KMS-11 (cell line): ENCODE measurements around the gene MYO3B.

Experiments
- H2AFZ ChIP-seq: fragments of 200-600 bp; sonication (generic); 2 replicates; pipeline ENCODE4 v1.6.1; 2016; ENCODE audit warnings: antibody characterized with exemption, mixed run types, low read depth
- H3K27ac ChIP-seq: fragments of 200-600 bp; sonication (generic); 2 replicates; pipeline ENCODE4 v1.6.1; 2016; ENCODE audit warnings: mild to moderate bottlenecking, mixed run types
- H3K27me3 ChIP-seq: fragments of 200-600 bp; sonication (generic); 2 replicates; pipeline ENCODE4 v1.6.1; 2017; ENCODE audit warnings: mild to moderate bottlenecking, low read depth, mixed run types, moderate library complexity; ENCODE audit not compliant: insufficient read depth
- H3K36me3 ChIP-seq: fragments of 200-600 bp; sonication (generic); 2 replicates; pipeline ENCODE4 v1.6.1; 2017; ENCODE audit warnings: mild to moderate bottlenecking, mixed run types; ENCODE audit not compliant: insufficient read depth
- H3K4me1 ChIP-seq: fragments of 200-600 bp; sonication (generic); 2 replicates; pipeline ENCODE4 v1.6.1; 2016; ENCODE audit warnings: mild to moderate bottlenecking, low read depth, mixed run types; ENCODE audit not compliant: poor library complexity, severe bottlenecking
- H3K4me2 ChIP-seq: fragments of 200-600 bp; sonication (generic); 2 replicates; pipeline ENCODE4 v1.7.0; 2016; ENCODE audit warnings: mild to moderate bottlenecking, mixed run types
- H3K4me3 ChIP-seq: fragments of 200-600 bp; sonication (generic); IDR thresholded peaks from 2 replicates; pipeline ENCODE4 v1.6.1; 2017; ENCODE audit warnings: low read depth, low read length, mixed read lengths; ENCODE audit not compliant: insufficient read depth
- H3K79me2 ChIP-seq: fragments of 200-600 bp; sonication (generic); 2 replicates; pipeline ENCODE4 v1.6.1; 2016; ENCODE audit warnings: low read depth, mixed run types; ENCODE audit not compliant: insufficient read depth
- H3K9ac ChIP-seq: fragments of 200-600 bp; sonication (generic); 2 replicates; pipeline ENCODE4 v1.6.1; 2016; ENCODE audit warnings: mild to moderate bottlenecking, mixed run types
- H4K20me1 ChIP-seq: fragments of 200-600 bp; sonication (generic); 2 replicates; pipeline ENCODE4 v1.6.1; 2016; ENCODE audit warnings: mild to moderate bottlenecking, mixed run types; ENCODE audit not compliant: insufficient read depth
- CTCF ChIP-seq: fragments of 200-600 bp; sonication (generic); conservative IDR thresholded peaks from 2 replicates; pipeline ENCODE4 v1.6.1; 2017; ENCODE audit warnings: low read depth, mild to moderate bottlenecking, antibody characterized with exemption, low read length, moderate library complexity, mixed read lengths

The MYO3B gene

DNA sequence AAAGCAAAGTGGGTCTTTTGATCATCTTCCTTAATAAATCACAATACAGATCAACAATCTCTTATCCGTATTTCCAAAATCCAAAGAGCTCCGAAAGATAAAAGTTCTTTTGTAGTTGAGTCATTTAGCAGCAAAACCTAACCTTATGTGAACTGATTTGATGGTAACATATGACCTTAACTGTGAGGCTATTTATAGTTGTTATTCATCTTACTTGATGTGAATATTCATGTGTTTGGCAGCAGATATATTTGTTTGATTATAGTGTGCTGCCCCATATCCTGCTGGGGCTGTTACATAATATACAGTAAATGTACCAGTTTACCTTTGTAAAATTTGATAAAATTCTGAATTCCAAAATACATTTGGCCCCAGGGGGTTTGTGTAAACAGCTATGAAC, 158.5 kb downstream of the MYO3B start:
- peaks cover 7% of the 10 kb centered on the region for H3K4me1 ChIP-seq
- no peak overlapping the region for H3K27ac ChIP-seq
- no peak for TF ChIP-seq CTCF
- H4K20me1 ChIP-seq: no peaks in the 10 kb centered on the region
- H2AFZ ChIP-seq: no peak overlapping the region
- no peaks in the 10 kb centered on the region for H3K27me3 ChIP-seq
- no peaks in the 10 kb centered on the region for H3K36me3 ChIP-seq
- no peak overlapping the region for H3K4me3 ChIP-seq
- H3K4me2 ChIP-seq: 0 out of 2 replicates have a peak overlapping the region, but pooled peaks have one; percentile 4
- no peaks in the 10 kb centered on the region for H3K79me2 ChIP-seq
- H3K9ac ChIP-seq: no peak overlapping the region

GRCh38 chr2:170336916-170337315, 159.0 kb downstream of the MYO3B start:
- Histone ChIP-seq H2AFZ (no peak overlapping the region), H3K27ac (no peak overlapping the region), H4K20me1 (no peaks in the 10 kb centered on the region), H3K4me3 (no peak overlapping the region), H3K27me3 (no peaks in the 10 kb centered on the region), H3K9ac (no peak overlapping the region), H3K36me3 (no peaks in the 10 kb centered on the region), H3K4me1 (peaks cover 7% of the 10 kb centered on the region), H3K79me2 (no peaks in the 10 kb centered on the region), H3K4me2 (0 out of 2 replicates have a peak overlapping the region, but pooled peaks have one; percentile 4)
- TF ChIP-seq CTCF: no peak

DNA sequence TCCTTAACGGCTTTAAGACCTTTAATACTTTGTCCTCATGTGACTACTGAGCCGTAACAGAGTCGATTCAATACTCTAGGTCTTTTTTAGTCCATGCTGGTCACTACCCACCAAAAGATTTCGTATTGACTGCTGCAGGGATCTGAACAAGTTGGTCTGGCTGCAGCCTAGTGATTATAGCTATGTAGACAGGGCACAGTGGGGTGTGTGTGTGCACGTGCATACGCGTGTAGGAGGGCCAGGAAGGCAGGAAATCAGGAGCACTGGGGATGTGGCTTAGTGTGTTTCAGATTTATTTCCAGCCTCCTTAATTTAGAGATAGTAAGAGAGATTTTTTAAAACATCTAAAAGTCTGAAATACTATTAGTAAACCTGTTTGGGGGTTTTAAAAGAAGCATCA, 161.4 kb downstream of the MYO3B start:
- Histone ChIP-seq H3K4me1 (peaks cover 7% of the 10 kb centered on the region), H3K27me3 (no peaks in the 10 kb centered on the region), H3K27ac (no peak overlapping the region), H4K20me1 (no peaks in the 10 kb centered on the region), H3K79me2 (no peaks in the 10 kb centered on the region), H3K4me3 (no peak overlapping the region), H2AFZ (no peak overlapping the region), H3K9ac (no peak overlapping the region), H3K4me2 (no peak overlapping the region), H3K36me3 (no peaks in the 10 kb centered on the region)
- no peak for TF ChIP-seq CTCF

GRCh38 chr2:170339750-170340692, 162.1 kb downstream of the MYO3B start:
- no peak overlapping the region for H3K4me2 ChIP-seq
- no peaks in the 10 kb centered on the region for H4K20me1 ChIP-seq
- no peaks in the 10 kb centered on the region for H3K27me3 ChIP-seq
- H3K4me1 ChIP-seq: peaks cover 7% of the 10 kb centered on the region
- H3K4me3 ChIP-seq: no peak overlapping the region
- no peaks in the 10 kb centered on the region for H3K36me3 ChIP-seq
- H3K27ac ChIP-seq: no peak overlapping the region
- H2AFZ ChIP-seq: no peak overlapping the region
- TF ChIP-seq CTCF: no peak
- H3K79me2 ChIP-seq: no peaks in the 10 kb centered on the region
- no peak overlapping the region for H3K9ac ChIP-seq
